SW480 (cell line): ENCODE results near the gene PPP2R2C.

Source experiments
- DNase-seq: peaks from one replicate; pipeline ENCODE4 v3.0.0-alpha.2; 2016; ENCODE audit warnings: low spot score

Gene PPP2R2C

GRCh38 chr4:6307230-6307629 lies 165.2 kb downstream of the PPP2R2C start:
- no peak for DNase-seq

GRCh38 chr4:6306299-6306698 lies 166.1 kb downstream of the PPP2R2C start:
- DNase-seq: no peak

GRCh38 chr4:6303943-6304342 lies 168.5 kb downstream of the PPP2R2C start:
- DNase-seq: no peak

- no peak for DNase-seq
These were observed 169.5 kb downstream of the PPP2R2C start for GRCh38 chr4:6302869-6303268.

GRCh38 chr4:6301732-6302442 lies 170.5 kb downstream of the PPP2R2C start:
- DNase-seq: no peak

GRCh38 chr4:6301051-6301731 lies 171.2 kb downstream of the PPP2R2C start:
- DNase-seq: no peak

DNA sequence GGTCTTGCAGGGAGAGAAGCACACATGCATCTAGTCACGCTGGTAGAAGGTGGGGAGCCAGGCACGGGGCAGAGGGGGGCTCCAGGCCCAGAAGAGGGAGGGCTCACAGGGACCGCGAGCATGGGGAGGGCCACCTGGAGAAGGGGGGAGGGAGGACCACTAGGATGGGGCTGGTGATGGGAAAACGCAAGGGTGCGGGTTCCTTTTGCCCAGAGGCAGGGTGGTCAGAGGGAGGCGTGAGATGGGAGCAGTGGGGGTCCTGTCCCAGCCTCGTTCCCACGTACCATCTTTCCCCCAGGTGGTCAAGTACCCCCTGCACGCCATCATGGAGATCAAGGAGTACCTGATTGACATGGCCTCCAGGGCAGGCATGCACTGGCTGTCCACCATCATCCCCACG lies 172.1 kb downstream of the PPP2R2C start:
- no peak for DNase-seq

GRCh38 chr4:6299875-6300274 lies 172.5 kb downstream of the PPP2R2C start:
- no peak for DNase-seq

DNA sequence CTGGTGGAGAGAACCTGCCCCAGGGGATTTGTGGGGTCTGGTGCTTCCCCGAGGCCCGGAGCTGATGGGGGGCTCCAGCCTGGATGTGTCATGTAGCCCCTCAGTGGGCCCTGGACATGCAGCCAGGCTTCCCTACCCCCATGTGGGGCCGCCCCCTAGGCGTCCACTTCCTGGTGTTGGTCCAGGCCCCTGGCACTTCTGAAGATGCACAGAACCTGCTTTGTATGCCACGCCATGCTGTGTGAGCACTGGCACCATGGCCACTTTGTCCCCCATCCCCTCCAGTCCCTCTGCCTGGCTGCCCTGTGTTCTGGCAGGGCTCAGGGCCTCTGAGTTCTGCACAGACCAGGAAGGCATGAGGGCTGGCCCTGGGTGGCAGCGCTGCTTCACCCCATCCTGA lies 173.6 kb downstream of the PPP2R2C start:
- no peak for DNase-seq

DNA sequence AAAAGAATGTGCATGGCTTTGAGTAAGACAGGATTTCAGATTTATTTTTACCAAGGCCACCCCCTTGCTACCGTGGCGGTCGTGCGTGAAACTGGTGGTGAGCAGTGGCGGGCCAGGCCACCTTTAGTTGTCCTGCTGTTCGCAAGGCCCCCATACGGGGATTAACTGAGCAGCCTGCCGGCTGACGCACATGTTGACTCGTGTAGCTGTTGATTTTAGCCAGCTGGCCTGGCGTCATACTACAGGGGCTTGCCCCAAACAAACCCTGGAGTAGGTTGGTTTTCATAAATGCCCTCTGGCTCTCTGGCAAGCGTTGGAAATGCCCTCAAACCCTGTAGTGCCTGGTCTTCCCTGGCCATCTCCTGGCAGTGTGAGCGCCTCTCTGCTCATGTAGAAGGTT lies 174.4 kb downstream of the PPP2R2C start:
- no peak for DNase-seq

DNA sequence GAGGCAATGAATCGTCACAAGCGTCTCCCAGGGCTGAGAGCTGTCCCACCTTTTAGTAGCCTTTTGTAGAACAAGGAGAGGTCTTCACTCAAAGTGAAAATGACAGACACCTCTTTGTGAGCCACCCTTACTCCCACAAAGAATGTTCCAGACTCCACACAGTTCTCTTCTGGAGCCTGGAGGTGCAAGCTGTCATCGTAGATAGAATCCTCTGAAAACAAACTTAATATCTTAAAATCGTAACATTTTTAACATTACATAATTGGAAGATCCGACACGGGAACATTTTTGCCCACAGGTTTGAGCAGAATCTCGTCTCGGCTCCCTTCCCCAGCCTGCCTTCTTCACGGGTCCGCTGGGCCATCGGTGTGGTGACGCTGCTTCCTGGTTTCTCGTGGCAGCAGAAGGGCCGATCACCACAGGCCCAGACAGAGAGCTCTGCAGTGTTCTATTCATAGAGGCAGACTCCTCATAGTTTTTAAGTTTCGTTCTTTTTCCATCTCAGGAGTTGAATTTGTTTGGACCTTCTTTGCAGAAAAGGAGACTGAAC lies 175.1 kb downstream of the PPP2R2C start:
- DNase-seq: no peak

- no peak for DNase-seq
These were observed 176.4 kb downstream of the PPP2R2C start for GRCh38 chr4:6296026-6296425.

- no peak for DNase-seq
These were observed 176.9 kb downstream of the PPP2R2C start for GRCh38 chr4:6295495-6295894.

- DNase-seq: no peak
These were observed 177.6 kb downstream of the PPP2R2C start for GRCh38 chr4:6294705-6295421.

DNA sequence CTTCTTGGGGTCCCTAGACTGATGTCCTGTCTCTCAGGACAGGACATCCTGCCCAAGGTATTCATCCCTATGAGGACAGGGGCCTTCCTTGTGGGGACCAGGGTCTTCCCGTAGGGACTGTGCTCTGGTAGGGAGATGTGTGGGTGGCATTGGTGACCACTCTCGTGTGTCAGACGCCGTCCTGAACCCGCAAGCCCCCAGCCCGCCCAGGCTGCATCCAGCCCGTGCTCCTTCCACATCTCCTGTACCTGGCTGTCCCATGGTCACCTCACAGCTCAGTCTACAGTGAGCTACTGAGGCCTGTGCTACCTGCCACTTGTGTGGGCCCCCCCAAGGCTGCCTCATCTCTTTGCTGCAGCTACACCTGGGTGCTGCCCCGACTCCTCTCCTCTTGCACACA lies 178.8 kb downstream of the PPP2R2C start:
- DNase-seq: no peak

- no peak for DNase-seq
These were observed 179.3 kb downstream of the PPP2R2C start for GRCh38 chr4:6293097-6293445.

DNA sequence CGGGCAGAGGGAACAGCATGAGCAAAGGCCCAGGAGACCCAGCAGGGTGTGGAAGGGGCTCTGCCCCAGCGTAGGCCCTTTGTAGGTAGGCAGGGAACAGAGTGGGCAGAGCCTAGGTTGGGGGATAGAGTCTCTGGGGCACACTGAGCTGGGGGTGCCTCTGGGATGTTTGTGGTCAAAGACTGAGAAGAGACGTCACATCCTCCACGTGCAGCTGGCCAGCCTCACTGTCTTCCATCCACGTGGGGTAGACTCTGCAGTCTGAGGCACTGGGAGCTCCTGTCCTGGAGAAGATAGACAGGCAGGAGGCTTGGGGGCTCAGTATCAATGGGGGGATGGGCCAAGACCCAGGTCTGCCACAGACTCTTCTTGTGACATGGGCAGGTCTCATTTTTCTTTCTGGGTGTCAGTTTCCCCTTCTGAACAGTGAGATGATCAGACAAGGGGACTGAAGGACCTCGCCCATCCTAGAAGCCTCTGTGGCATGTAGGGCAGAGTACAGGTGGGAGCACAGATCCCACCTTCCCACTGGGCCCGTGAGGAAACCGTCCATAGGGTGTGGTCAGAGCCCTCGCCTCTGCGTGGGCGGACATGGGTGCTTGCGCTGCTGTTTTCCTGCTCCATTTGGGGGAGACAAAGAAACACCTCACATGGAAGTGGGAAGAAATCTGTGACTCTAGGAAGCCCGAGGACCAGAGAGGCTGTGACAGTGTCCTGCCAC lies 179.9 kb downstream of the PPP2R2C start:
- DNase-seq: no peak

DNA sequence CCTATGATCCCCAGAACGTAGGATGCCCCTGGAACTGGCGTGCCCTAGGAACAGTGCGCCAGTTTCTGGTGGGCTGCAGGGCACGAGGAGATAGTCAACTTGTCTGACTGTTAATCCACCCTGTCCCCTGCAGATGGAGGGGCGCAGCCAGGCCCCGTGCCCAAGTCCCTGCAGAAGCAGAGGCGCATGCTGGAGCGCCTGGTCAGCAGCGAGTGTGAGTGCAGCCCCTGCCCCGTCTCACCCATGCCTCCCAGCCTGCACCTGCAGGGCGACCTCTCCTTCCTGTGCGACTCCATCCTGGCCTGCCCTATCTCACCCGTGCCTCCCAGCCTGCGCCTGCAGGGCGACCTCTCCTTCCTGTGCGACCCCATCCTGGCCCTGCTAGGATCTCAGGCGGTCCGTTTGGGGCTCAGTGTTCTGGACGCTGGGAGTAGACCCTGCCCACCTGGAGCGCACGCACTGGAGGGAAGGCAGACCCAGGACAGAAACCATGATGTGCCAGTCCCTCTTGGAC lies 180.6 kb downstream of the PPP2R2C start:
- DNase-seq: no peak

DNA sequence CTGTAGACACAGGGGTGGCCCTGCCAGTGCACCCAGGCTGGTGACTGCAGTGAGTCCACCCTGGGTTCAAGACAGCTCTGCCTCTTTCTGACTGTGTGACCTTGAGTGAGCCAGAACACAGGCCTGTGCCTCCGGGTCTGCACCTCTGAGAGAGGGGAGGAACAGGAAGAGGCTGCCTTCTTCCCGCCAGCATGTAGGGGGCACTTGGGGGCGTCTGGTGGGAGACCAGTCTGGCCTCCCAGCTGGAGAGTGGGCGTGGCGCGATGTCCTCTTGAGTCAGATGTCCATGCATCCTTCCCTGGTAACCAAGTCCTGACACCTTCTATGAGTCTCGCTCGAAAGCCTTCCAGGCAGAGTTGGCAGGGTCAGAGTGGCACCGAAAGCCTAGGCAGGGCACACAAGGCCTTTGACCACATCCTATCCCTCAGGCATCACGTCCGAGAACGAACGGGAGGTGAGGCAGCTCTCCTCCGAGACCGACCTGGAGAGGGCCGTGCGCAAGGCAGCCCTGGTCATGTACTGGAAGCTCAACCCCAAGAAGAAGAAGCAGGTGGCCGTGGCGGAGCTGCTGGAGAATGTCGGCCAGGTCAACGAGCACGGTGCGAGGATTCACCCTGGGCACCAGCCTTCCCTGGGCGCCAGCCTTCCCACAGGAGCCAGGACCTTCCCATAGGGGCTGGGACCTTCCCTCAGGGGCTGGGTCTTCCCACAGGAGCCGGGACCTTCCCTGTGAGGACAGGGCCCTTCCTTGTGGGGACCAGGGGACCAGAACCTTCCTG lies 181.5 kb downstream of the PPP2R2C start:
- no peak for DNase-seq

DNA sequence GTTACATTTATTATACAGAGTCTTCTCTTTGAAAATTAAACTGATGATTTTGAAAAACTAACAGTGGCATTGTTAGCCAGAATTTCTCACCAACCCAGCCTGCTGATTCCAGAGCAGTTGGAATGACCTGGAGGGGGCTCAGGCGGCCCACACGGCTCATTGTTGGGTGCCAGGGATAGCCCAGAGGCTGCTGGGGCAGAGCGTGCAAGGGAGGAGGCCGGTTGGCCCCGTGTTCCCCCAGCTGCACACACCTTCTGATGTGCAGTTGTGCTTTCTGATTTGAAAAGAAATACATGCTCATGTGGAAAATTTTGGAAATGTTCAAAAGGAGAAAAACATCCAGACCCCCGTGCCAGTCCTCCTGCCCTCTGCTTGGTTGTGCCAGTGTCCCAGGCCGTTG lies 182.2 kb downstream of the PPP2R2C start:
- no peak for DNase-seq

DNA sequence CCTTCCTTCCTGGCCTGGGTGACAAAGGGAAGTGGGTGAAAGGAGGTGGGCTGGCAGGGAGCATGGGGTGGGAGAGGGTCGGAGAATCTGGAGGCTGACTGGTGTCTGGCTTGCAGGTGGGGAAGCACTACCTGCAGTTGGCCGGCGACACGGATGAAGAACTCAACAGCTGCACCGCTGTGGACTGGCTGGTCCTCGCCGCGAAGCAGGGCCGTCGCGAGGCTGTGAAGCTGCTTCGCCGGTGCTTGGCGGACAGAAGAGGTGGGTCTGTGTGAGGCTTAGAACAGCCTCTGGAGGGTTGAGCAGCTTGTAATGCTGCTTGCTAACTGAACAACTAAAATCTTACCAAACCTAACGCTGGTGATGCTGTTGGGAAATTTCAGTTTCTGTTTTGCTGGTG lies 183.5 kb downstream of the PPP2R2C start:
- DNase-seq: no peak
